KMS-11 (cell line): ENCODE results near the gene TMEM95.

Experiments
- H2AFZ ChIP-seq: fragments of 200-600 bp; sonication (generic); 2 replicates; pipeline ENCODE4 v1.6.1; 2016; ENCODE audit warnings: antibody characterized with exemption, mixed run types, low read depth
- H3K27ac ChIP-seq: fragments of 200-600 bp; sonication (generic); 2 replicates; pipeline ENCODE4 v1.6.1; 2016; ENCODE audit warnings: mild to moderate bottlenecking, mixed run types
- H3K27me3 ChIP-seq: fragments of 200-600 bp; sonication (generic); 2 replicates; pipeline ENCODE4 v1.6.1; 2017; ENCODE audit warnings: mild to moderate bottlenecking, low read depth, mixed run types, moderate library complexity; ENCODE audit not compliant: insufficient read depth
- H3K36me3 ChIP-seq: fragments of 200-600 bp; sonication (generic); 2 replicates; pipeline ENCODE4 v1.6.1; 2017; ENCODE audit warnings: mild to moderate bottlenecking, mixed run types; ENCODE audit not compliant: insufficient read depth
- H3K4me1 ChIP-seq: fragments of 200-600 bp; sonication (generic); 2 replicates; pipeline ENCODE4 v1.6.1; 2016; ENCODE audit warnings: mild to moderate bottlenecking, low read depth, mixed run types; ENCODE audit not compliant: poor library complexity, severe bottlenecking
- H3K4me2 ChIP-seq: fragments of 200-600 bp; sonication (generic); 2 replicates; pipeline ENCODE4 v1.7.0; 2016; ENCODE audit warnings: mild to moderate bottlenecking, mixed run types
- H3K4me3 ChIP-seq: fragments of 200-600 bp; sonication (generic); IDR thresholded peaks from 2 replicates; pipeline ENCODE4 v1.6.1; 2017; ENCODE audit warnings: low read depth, low read length, mixed read lengths; ENCODE audit not compliant: insufficient read depth
- H3K79me2 ChIP-seq: fragments of 200-600 bp; sonication (generic); 2 replicates; pipeline ENCODE4 v1.6.1; 2016; ENCODE audit warnings: low read depth, mixed run types; ENCODE audit not compliant: insufficient read depth
- H3K9ac ChIP-seq: fragments of 200-600 bp; sonication (generic); 2 replicates; pipeline ENCODE4 v1.6.1; 2016; ENCODE audit warnings: mild to moderate bottlenecking, mixed run types
- H4K20me1 ChIP-seq: fragments of 200-600 bp; sonication (generic); 2 replicates; pipeline ENCODE4 v1.6.1; 2016; ENCODE audit warnings: mild to moderate bottlenecking, mixed run types; ENCODE audit not compliant: insufficient read depth
- TF ChIP-seq, protein P1 (sequence below): fragments of 200-600 bp; sonication (generic); conservative IDR thresholded peaks from 2 replicates; pipeline ENCODE4 v1.6.1; 2017; ENCODE audit warnings: low read depth, mild to moderate bottlenecking, antibody characterized with exemption, low read length, moderate library complexity, mixed read lengths

The TMEM95 gene

DNA sequence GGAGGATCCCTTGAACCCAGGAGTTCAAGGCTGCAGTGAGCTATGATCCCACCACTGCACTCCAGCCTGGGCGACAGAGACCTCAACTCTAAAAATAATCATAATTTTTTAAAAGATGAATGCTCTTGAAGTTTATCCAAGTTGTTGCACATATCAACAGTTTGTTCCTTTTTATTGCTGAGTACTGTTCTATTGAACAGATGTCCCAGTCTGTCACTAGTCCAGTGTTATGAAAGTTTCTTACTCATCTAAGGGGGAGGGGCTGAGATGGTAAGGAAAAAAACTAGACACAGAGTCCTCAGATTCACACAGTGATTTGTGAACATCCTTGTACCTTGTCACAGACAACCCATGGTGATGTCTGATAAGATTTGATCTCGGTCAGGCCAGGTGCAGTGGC is 14.8 kb upstream of the TMEM95 start:
- Histone ChIP-seq H3K36me3 (no peaks in the 10 kb centered on the region), H4K20me1 (no peaks in the 10 kb centered on the region), H3K79me2 (no peaks in the 10 kb centered on the region), H3K4me3 (no peak overlapping the region), H3K27ac (no peak overlapping the region), H3K27me3 (no peaks in the 10 kb centered on the region), H3K4me1 (no peaks in the 10 kb centered on the region), H2AFZ (no peak overlapping the region), H3K9ac (no peak overlapping the region), H3K4me2 (no peak overlapping the region)
- TF ChIP-seq, protein P1, sequence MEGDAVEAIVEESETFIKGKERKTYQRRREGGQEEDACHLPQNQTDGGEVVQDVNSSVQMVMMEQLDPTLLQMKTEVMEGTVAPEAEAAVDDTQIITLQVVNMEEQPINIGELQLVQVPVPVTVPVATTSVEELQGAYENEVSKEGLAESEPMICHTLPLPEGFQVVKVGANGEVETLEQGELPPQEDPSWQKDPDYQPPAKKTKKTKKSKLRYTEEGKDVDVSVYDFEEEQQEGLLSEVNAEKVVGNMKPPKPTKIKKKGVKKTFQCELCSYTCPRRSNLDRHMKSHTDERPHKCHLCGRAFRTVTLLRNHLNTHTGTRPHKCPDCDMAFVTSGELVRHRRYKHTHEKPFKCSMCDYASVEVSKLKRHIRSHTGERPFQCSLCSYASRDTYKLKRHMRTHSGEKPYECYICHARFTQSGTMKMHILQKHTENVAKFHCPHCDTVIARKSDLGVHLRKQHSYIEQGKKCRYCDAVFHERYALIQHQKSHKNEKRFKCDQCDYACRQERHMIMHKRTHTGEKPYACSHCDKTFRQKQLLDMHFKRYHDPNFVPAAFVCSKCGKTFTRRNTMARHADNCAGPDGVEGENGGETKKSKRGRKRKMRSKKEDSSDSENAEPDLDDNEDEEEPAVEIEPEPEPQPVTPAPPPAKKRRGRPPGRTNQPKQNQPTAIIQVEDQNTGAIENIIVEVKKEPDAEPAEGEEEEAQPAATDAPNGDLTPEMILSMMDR: no peak

DNA sequence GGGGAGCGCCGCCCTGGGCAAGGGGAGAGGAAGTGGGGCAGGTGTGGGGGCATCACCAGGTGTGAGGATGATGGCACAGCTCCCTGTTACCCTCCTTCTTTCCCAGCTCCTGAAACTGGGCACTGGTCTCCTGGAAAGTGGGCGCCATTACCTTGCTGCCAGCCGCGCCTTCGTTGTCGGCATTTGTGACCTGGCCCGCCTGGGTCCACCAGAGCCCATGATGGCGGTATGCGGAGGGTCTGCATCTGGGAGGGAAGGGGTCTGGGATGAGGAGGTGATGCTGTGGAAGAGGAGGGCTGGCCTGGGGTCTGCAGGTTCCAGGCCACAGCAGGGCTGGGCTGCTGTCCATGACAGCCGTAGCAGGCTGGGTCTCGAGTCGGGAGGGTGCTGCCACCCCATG is 13.1 kb upstream of the TMEM95 start:
- Histone ChIP-seq H3K27ac (no peak overlapping the region), H3K27me3 (no peaks in the 10 kb centered on the region), H2AFZ (no peak overlapping the region), H3K4me2 (no peak overlapping the region), H3K9ac (no peak overlapping the region), H3K79me2 (no peaks in the 10 kb centered on the region), H3K36me3 (no peaks in the 10 kb centered on the region), H3K4me3 (no peak overlapping the region), H4K20me1 (no peaks in the 10 kb centered on the region), H3K4me1 (no peaks in the 10 kb centered on the region)
- TF ChIP-seq, protein P1: no peak

DNA sequence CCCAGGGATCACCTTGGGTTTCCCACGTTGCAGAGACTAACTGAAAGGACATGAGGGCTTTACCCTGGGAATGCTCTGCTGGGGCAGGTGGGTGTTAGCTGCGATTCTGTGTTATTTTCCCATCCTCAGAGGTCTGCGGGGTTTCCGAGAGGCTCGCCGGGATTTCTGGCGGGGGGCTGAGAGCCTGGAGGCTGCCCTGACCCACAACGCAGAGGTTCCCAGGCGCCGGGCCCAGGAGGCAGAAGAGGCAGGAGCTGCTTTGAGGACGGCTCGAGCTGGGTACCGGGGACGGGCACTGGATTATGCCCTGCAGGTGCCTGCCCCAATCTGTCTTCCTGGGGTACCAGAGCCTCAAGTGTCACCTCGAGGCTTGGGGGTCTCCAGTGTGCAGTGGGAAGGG is 11.7 kb upstream of the TMEM95 start:
- Histone ChIP-seq H3K4me1 (no peaks in the 10 kb centered on the region), H2AFZ (no peak overlapping the region), H3K27me3 (no peaks in the 10 kb centered on the region), H3K4me3 (no peak overlapping the region), H3K27ac (no peak overlapping the region), H3K4me2 (no peak overlapping the region), H3K9ac (no peak overlapping the region), H4K20me1 (no peaks in the 10 kb centered on the region), H3K79me2 (no peaks in the 10 kb centered on the region), H3K36me3 (no peaks in the 10 kb centered on the region)
- TF ChIP-seq, protein P1: no peak

DNA sequence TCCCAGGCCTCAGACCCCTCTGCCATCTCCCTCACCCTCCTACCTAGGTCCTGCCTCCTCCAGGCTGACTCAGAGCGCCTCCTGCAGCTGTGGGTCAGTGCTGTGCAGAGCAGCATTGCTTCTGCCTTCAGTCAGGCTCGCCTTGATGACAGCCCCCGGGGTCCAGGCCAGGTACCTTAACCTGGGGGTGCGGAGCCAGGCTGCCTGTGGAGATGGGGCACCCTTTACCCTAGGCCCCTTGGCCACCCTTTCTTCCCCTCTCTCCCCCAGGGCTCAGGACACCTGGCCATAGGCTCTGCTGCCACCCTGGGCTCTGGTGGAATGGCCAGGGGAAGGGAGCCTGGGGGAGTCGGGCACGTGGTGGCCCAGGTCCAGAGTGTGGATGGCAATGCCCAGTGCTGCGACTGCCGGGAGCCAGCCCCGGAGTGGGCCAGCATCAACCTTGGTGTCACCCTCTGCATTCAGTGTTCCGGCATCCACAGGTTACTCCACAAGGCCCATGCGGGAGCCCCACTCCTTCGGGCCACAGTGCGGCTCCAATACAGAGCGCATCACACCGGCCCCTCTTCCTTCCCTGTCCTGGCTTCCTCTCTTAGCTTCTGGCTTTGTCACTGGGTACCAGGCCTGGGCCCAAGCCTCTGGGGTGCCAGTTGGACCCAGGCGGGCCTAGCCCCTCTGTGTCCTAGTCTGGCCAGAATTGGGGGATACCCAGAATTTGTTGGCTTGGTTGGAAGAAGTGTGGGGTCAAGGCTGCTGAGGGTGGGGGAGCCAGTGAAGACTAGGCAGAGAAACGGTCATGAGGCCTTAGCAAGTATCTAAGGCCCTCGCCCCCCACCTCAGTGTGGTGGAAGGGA is 8.0 kb upstream of the TMEM95 start:
- no peaks in the 10 kb centered on the region for H3K4me1 ChIP-seq
- TF ChIP-seq, protein P1: no peak

More for the DNA sequence above, 8.0 kb upstream of the TMEM95 start:
- Histone ChIP-seq H3K27me3 (no peaks in the 10 kb centered on the region), H3K36me3 (no peaks in the 10 kb centered on the region), H2AFZ (no peak overlapping the region), H3K79me2 (no peaks in the 10 kb centered on the region), H3K27ac (no peak overlapping the region), H3K9ac (no peak overlapping the region), H3K4me3 (no peak overlapping the region), H3K4me2 (no peak overlapping the region), H4K20me1 (no peaks in the 10 kb centered on the region)
